GM12878 (cell line): Measurements from ENCODE around the gene NPBWR2. TPM values are rescaled to one million over a fixed set of nuclear protein-coding genes. Genes with fewer than 3 reads are reported as not detected.

Source experiments
- BHLHE40 ChIP-seq, 2 experiments: fragments of 450-650 bp in 1 of 2; IDR thresholded peaks; 2 replicates each; pipeline ENCODE4 v1.6.1; 2011 to 2017; ENCODE audit warnings: low read depth in 2 of 2, borderline replicate concordance in 1 of 2, improper control_type of control experiment in 1 of 2, low read length in 1 of 2, mild to moderate bottlenecking in 1 of 2
- CBX5 ChIP-seq: sonication (generic); IDR thresholded peaks from 2 replicates; pipeline ENCODE4 v1.6.1; 2016; ENCODE audit warnings: low read depth, moderate library complexity, mild to moderate bottlenecking, inconsistent platforms
- EED ChIP-seq: sonication (generic); IDR thresholded peaks from 2 replicates; pipeline ENCODE4 v1.6.1; 2016; ENCODE audit warnings: antibody characterized with exemption, low read depth
- EZH2 ChIP-seq: IDR thresholded peaks from 2 replicates; pipeline ENCODE4 v1.6.1; 2012; ENCODE audit warnings: low read depth, mild to moderate bottlenecking, control low read depth, inconsistent platforms, low read length, borderline replicate concordance; ENCODE audit not compliant: control insufficient read depth
- FOXK2 ChIP-seq: fragments of 450-650 bp; IDR thresholded peaks from 2 replicates; pipeline ENCODE4 v1.6.1; 2017; ENCODE audit warnings: mild to moderate bottlenecking, moderate library complexity
- HDAC2 ChIP-seq: fragments of 200-600 bp; sonication (generic); IDR thresholded peaks from 2 replicates; pipeline ENCODE4 v1.6.1; 2017
- IRF3 ChIP-seq: fragments of 450-650 bp; IDR thresholded peaks from 2 replicates; pipeline ENCODE4 v1.6.1; 2014; ENCODE audit warnings: mild to moderate bottlenecking
- MAX ChIP-seq: IDR thresholded peaks from 2 replicates; pipeline ENCODE4 v1.6.1; 2012; ENCODE audit warnings: low read depth, low read length, improper control_type of control experiment
- MTA2 ChIP-seq: fragments of 450-650 bp; IDR thresholded peaks from 2 replicates; pipeline ENCODE4 v1.6.1; 2016; ENCODE audit warnings: low read depth, mild to moderate bottlenecking, moderate library complexity
- MTA3 ChIP-seq: IDR thresholded peaks from 2 replicates; pipeline ENCODE4 v1.6.1; 2012; ENCODE audit warnings: low read length, inconsistent platforms, borderline replicate concordance
- NFIC ChIP-seq: IDR thresholded peaks from 2 replicates; pipeline ENCODE4 v1.6.1; 2012; ENCODE audit warnings: low read depth, mild to moderate bottlenecking, inconsistent platforms, low read length, moderate library complexity
- NFYA ChIP-seq: IDR thresholded peaks from 2 replicates; pipeline ENCODE4 v1.6.1; 2011; ENCODE audit warnings: low read depth, mild to moderate bottlenecking, low read length, improper control_type of control experiment, borderline replicate concordance
- POU2F2 ChIP-seq: IDR thresholded peaks from 3 replicates; pipeline ENCODE4 v1.6.1; 2011; ENCODE audit warnings: low read depth, mild to moderate bottlenecking, low read length, borderline replicate concordance
- RCOR1 ChIP-seq: conservative IDR thresholded peaks from 2 replicates; pipeline ENCODE4 v1.6.1; 2012; ENCODE audit warnings: low read depth, low read length, improper control_type of control experiment
- SIX5 ChIP-seq: IDR thresholded peaks from 2 replicates; pipeline ENCODE4 v1.6.1; 2011; ENCODE audit warnings: mild to moderate bottlenecking, low read depth, low read length, moderate library complexity; ENCODE audit not compliant: severe bottlenecking
- SMAD1 ChIP-seq: fragments of 450-650 bp; IDR thresholded peaks from 2 replicates; pipeline ENCODE4 v1.6.1; 2018; ENCODE audit warnings: mild to moderate bottlenecking, low read depth; ENCODE audit not compliant: partially characterized antibody
- SMC3 ChIP-seq: IDR thresholded peaks from 2 replicates; pipeline ENCODE4 v1.6.1; 2011; ENCODE audit warnings: low read length, improper control_type of control experiment, borderline replicate concordance
- SRF ChIP-seq, 2 experiments: IDR thresholded peaks; 2 replicates each; pipeline ENCODE4 v1.6.1; 2011; ENCODE audit warnings: low read depth in 2 of 2, low read length in 2 of 2, mild to moderate bottlenecking in 1 of 2, moderate library complexity in 1 of 2
- SUPT20H ChIP-seq: IDR thresholded peaks from 2 replicates; pipeline ENCODE4 v1.6.1; 2011; ENCODE audit warnings: low read depth, mild to moderate bottlenecking, low read length, moderate library complexity, borderline replicate concordance; ENCODE audit not compliant: control insufficient read depth
- USF1 ChIP-seq: IDR thresholded peaks from 2 replicates; pipeline ENCODE4 v1.6.1; 2011; ENCODE audit warnings: borderline replicate concordance, low read depth, mild to moderate bottlenecking, moderate library complexity, mixed read lengths, low read length; ENCODE audit not compliant: insufficient read depth; ENCODE audit errors: extremely low read length
- ZNF687 ChIP-seq: fragments of 450-650 bp; IDR thresholded peaks from 2 replicates; pipeline ENCODE4 v1.6.1; 2017; ENCODE audit warnings: mild to moderate bottlenecking, moderate library complexity
- polyA plus RNA-seq, 11 experiments: library from polyadenylated mRNA; depleted of rRNA in 4 of 11; unstranded in 6 of 11; stranded (reverse) in 5 of 11; fragments of >200 nt; fragmentation: Nextera tagmentation in 4 of 11; fragmentation: Illumina TruSeq in 1 of 11; extraction: Ambion mirVana in 4 of 11; extraction: Trizol in 1 of 11; gene quantifications; 1 replicate in 1 of 11; 2 replicates in 10 of 11; pipeline versions ENCODE4 v1.2.1 to v1.2.3, GENCODE V29; 2011 to 2016; ENCODE audit warnings: inconsistent platforms in 2 of 11, missing spikeins in 2 of 11, low read depth in 1 of 11
- total RNA-seq, 4 experiments: library from RNA; depleted of rRNA in 3 of 4; stranded (reverse); fragments of >200 nt in 3 of 4; fragmentation: Illumina TruSeq in 1 of 4; extraction: Trizol in 1 of 4; gene quantifications; 2 replicates each; pipeline versions ENCODE4 v1.2.1 to v1.2.3, GENCODE V29; 2013 to 2021

The NPBWR2 gene
- total and polyA plus RNA-seq, 10 of the 15 experiments (the other 5 are each of a cell fraction or from before 2014, with no cell fraction given), result not detected

GRCh38 chr20:64062596-64063388, 44.6 kb downstream of the NPBWR2 start, which contains the start of gene TCEA2 (continued):
- TF ChIP-seq CBX5, result no peak
- no peak for TF ChIP-seq FOXK2
- 0 out of 2 replicates have a peak, but pooled peaks have one; percentile 12 for TF ChIP-seq ZNF687
- 0 out of 2 replicates have a peak, but pooled peaks have one; percentile 56 for TF ChIP-seq MAX
- no peak for TF ChIP-seq SUPT20H
- TF ChIP-seq HDAC2, result no peak
- TF ChIP-seq SIX5, result peak; percentile 100
- no peak for TF ChIP-seq NFIC
- 0 out of 2 replicates have a peak, but pooled peaks have one; percentile 29 for TF ChIP-seq IRF3
- TF ChIP-seq USF1, result peak; percentile 33
- TF ChIP-seq SMC3, result no peak
- TF ChIP-seq MTA2, result no peak
- TF ChIP-seq SMAD1, result no peak
- TF ChIP-seq EZH2, result no peak
- TF ChIP-seq SRF (IDR thresholded peaks at IDR 0.05; ENCODE audit: low read depth in 2 of 2, low read length in 2 of 2), result peak in 1 of 2 experiments; percentile 19; a peak in 1 of 4 replicates
- no peak for TF ChIP-seq MTA3
- no peak for TF ChIP-seq EED
- no peak for TF ChIP-seq RCOR1
- TF ChIP-seq BHLHE40 (IDR thresholded peaks at IDR 0.05; ENCODE audit: borderline replicate concordance in 1 of 2, low read depth in 2 of 2, low read length in 1 of 2), result peak; percentile 38 to 76; a peak in 3 of 4 replicates
- TF ChIP-seq NFYA, result no peak
- TF ChIP-seq POU2F2, result peak; percentile 39; the same call in 1 of the 3 replicates
